C4-2B (cell line): ENCODE data around the gene GHSR.

ENCODE experiments used
- ZFX ChIP-seq: fragments of 450-650 bp; IDR thresholded peaks from 2 replicates; pipeline ENCODE4 v1.6.1; 2017
- TF ChIP-seq, protein P1 (sequence below): fragments of 450-650 bp; conservative IDR thresholded peaks from 2 replicates; pipeline ENCODE4 v1.5.1; 2017; ENCODE audit warnings: mild to moderate bottlenecking

DNA sequence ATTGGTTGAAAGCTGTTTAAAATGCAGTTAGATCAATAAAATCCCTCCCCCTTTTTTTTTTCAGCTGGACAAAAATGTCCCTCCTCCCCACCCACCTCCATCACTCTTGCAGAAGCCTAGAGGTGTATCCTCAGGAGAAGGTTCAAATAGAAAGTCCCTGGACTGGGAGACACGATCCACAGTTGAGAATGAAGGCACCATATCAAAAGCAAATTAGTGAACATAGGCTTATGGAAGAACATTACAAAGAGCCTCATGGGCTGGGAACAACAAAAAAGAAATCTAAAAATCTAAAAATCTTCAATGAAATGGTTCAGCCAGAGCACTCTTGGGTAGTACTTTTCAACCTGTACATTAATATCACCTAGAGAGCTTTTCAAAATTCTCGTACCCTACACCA, 46.2 kb downstream of the GHSR start:
- TF ChIP-seq, protein P1, sequence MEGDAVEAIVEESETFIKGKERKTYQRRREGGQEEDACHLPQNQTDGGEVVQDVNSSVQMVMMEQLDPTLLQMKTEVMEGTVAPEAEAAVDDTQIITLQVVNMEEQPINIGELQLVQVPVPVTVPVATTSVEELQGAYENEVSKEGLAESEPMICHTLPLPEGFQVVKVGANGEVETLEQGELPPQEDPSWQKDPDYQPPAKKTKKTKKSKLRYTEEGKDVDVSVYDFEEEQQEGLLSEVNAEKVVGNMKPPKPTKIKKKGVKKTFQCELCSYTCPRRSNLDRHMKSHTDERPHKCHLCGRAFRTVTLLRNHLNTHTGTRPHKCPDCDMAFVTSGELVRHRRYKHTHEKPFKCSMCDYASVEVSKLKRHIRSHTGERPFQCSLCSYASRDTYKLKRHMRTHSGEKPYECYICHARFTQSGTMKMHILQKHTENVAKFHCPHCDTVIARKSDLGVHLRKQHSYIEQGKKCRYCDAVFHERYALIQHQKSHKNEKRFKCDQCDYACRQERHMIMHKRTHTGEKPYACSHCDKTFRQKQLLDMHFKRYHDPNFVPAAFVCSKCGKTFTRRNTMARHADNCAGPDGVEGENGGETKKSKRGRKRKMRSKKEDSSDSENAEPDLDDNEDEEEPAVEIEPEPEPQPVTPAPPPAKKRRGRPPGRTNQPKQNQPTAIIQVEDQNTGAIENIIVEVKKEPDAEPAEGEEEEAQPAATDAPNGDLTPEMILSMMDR: no peak
- TF ChIP-seq ZFX: no peak
